Spleen (tissue), 7 donors: ENCODE results near the gene P4HTM.

Experiments
- POLR2AphosphoS5 ChIP-seq, 3 donors: sonication (generic); formaldehyde crosslinking; IDR thresholded peaks; one replicate each; pipeline ENCODE4 v1.5.1; 2017; ENCODE audit warnings: antibody characterized with exemption in 3 of 3
- TF ChIP-seq, protein P1 (sequence below), 11 experiments: fragments of 200-600 bp in 7 of 11; fragments of 450-650 bp in 4 of 11; sonication (generic) in 4 of 11; IDR thresholded peaks in 8 of 11; conservative IDR thresholded peaks in 3 of 11; 1 replicate in 7 of 11; 2 replicates in 4 of 11; pipeline versions ENCODE4 v1.4.0 to v1.8.0; 2016 to 2021; ENCODE audit warnings: antibody characterized with exemption in 11 of 11, inconsistent platforms in 4 of 11, mild to moderate bottlenecking in 1 of 11
- donor health status: DM: no; HTN: no; CAD: no; lungs with moderate emphysema.
- donor health status: DM: no; HTN: no; CAD: no.
- donor health status: DM: no; HTN: no; CAD: no.

DNA sequence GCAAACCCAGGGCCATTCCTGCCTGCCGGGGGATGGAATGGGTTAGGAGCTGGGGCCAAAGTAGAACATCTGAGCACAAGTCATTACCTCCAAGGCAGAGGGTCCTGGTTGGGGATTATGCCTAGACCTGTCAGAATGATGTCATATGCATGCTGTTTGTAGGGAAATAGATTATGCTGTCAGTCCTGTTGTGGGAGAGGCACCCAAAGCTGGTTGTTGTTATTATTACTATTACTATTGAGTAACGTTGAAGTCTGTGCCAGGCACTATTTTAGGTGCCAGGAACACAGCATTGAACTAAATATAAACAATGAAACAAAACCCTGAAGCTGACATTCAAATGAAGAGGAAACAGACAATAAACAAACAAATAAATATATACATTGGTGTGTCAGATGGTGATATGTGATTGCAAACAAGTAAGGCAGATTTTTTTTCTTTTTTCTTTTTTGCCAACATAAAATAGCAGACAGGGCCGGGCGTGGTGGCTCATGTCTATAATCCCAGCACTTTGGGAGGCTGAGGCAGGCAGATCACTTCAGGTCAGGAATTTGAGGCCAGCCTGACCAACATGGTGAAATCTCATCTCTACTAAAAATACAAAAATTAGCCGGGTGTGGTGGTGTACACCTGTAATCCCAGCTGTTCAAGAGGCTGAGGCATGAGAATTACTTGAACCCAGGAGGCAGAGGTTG is 2.0 kb downstream of the P4HTM start:
- no peak for TF ChIP-seq POLR2AphosphoS5 (IDR thresholded peaks at IDR 0.05)
- TF ChIP-seq, protein P1, sequence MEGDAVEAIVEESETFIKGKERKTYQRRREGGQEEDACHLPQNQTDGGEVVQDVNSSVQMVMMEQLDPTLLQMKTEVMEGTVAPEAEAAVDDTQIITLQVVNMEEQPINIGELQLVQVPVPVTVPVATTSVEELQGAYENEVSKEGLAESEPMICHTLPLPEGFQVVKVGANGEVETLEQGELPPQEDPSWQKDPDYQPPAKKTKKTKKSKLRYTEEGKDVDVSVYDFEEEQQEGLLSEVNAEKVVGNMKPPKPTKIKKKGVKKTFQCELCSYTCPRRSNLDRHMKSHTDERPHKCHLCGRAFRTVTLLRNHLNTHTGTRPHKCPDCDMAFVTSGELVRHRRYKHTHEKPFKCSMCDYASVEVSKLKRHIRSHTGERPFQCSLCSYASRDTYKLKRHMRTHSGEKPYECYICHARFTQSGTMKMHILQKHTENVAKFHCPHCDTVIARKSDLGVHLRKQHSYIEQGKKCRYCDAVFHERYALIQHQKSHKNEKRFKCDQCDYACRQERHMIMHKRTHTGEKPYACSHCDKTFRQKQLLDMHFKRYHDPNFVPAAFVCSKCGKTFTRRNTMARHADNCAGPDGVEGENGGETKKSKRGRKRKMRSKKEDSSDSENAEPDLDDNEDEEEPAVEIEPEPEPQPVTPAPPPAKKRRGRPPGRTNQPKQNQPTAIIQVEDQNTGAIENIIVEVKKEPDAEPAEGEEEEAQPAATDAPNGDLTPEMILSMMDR (IDR thresholded peaks at IDR 0.05 in 8 of 11, conservative IDR thresholded peaks at IDR 0.05 in 3 of 11): no peak
